Mucosa of rectum (tissue), 2 donors: ENCODE measurements around the gene FAM107B.

Experiments
- H3K27ac ChIP-seq, 2 donors: one replicate each; pipeline ENCODE4 v1.7.0; 2013; ENCODE audit warnings: inconsistent platforms in 2 of 2, low read depth in 2 of 2, low read length in 2 of 2
- H3K27me3 ChIP-seq, 2 donors: one replicate each; pipeline ENCODE4 v1.7.0; 2013; ENCODE audit warnings: low read length in 2 of 2; ENCODE audit not compliant: control insufficient read depth in 2 of 2, insufficient read depth in 2 of 2
- H3K36me3 ChIP-seq, 2 donors: one replicate each; pipeline ENCODE4 v1.7.0; 2013; ENCODE audit warnings: low read length in 2 of 2; ENCODE audit not compliant: control insufficient read depth in 2 of 2, insufficient read depth in 2 of 2
- H3K4me1 ChIP-seq, 2 donors: one replicate each; pipeline ENCODE4 v1.7.0; 2013; ENCODE audit warnings: low read length in 2 of 2, mild to moderate bottlenecking in 1 of 2; ENCODE audit not compliant: control insufficient read depth in 2 of 2, insufficient read depth in 2 of 2
- H3K4me3 ChIP-seq, 2 donors: one replicate each; pipeline ENCODE4 v1.7.0; 2013; ENCODE audit warnings: low read length in 2 of 2
- H3K9ac ChIP-seq, 2 donors: one replicate each; pipeline ENCODE4 v1.7.0; 2013; ENCODE audit warnings: low read length in 2 of 2, low read depth in 1 of 2, mild to moderate bottlenecking in 1 of 2
- H3K9me3 ChIP-seq, 2 donors: one replicate each; pipeline ENCODE4 v1.7.0; 2013; ENCODE audit warnings: low read length in 2 of 2; ENCODE audit not compliant: control insufficient read depth in 2 of 2
- donor health status: healthy.
- donor health status: Normal muscosa, but diverticular disease.

Gene FAM107B

GRCh38 chr10:14617852-14618251 lies 156.8 kb downstream of the FAM107B start:
- H3K4me1 ChIP-seq = no peaks in the 10 kb centered on the region
- no peak overlapping the region for H3K9ac ChIP-seq
- H3K27me3 ChIP-seq = no peaks in the 10 kb centered on the region
- no peaks in the 10 kb centered on the region for H3K9me3 ChIP-seq
- no peak overlapping the region for H3K4me3 ChIP-seq
- no peak overlapping the region for H3K27ac ChIP-seq
- no peaks in the 10 kb centered on the region for H3K36me3 ChIP-seq

- Histone ChIP-seq H3K4me3 (no peak overlapping the region), H3K9me3 (no peaks in the 10 kb centered on the region), H3K36me3 (no peaks in the 10 kb centered on the region), H3K4me1 (peaks cover 2 to 5% of the 10 kb centered on the region in 2 donors), H3K27me3 (no peaks in the 10 kb centered on the region), H3K27ac (no peak overlapping the region), H3K9ac (no peak overlapping the region)
These were observed 157.6 kb downstream of the FAM107B start for GRCh38 chr10:14616955-14617730.

DNA sequence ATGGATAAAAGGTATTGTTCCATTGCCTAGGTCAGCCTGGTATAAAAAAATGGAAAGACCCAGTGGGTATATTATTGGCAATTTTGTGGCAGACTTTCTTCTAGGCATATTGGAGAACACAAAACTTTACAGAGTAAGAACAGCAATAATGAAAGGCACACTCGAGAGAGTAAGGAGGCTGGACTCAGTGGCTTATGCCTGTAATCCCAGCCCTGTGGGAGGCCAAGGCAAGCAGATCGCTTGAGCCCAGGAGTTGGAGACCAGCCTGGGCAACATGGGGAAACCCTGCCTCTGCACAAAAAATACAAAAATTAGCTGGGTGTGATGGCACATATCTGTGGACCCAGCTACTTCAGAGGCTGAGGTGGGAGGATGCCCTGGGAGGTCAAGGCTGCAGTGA lies 158.2 kb downstream of the FAM107B start:
- H3K9me3 ChIP-seq = no peaks in the 10 kb centered on the region
- H3K9ac ChIP-seq = no peak overlapping the region
- no peak overlapping the region for H3K27ac ChIP-seq
- no peaks in the 10 kb centered on the region for H3K27me3 ChIP-seq
- H3K4me1 ChIP-seq = peaks cover 2 to 9% of the 10 kb centered on the region in 2 donors
- no peak overlapping the region for H3K4me3 ChIP-seq
- H3K36me3 ChIP-seq = no peaks in the 10 kb centered on the region

GRCh38 chr10:14613588-14613920 lies 161.1 kb downstream of the FAM107B start:
- no peaks in the 10 kb centered on the region for H3K27me3 ChIP-seq
- H3K9ac ChIP-seq = no peak overlapping the region
- H3K36me3 ChIP-seq = no peaks in the 10 kb centered on the region
- no peak overlapping the region for H3K4me3 ChIP-seq
- H3K4me1 ChIP-seq = peaks cover 2 to 10% of the 10 kb centered on the region in 2 donors
- no peaks in the 10 kb centered on the region for H3K9me3 ChIP-seq
- H3K27ac ChIP-seq = no peak overlapping the region

- H3K4me1 ChIP-seq = peaks cover 2 to 10% of the 10 kb centered on the region in 2 donors
- H3K9me3 ChIP-seq = no peaks in the 10 kb centered on the region
- no peak overlapping the region for H3K4me3 ChIP-seq
- H3K27ac ChIP-seq = no peak overlapping the region
- H3K36me3 ChIP-seq = no peaks in the 10 kb centered on the region
- H3K9ac ChIP-seq = no peak overlapping the region
- no peaks in the 10 kb centered on the region for H3K27me3 ChIP-seq
These were observed 161.7 kb downstream of the FAM107B start for GRCh38 chr10:14612873-14613587.

GRCh38 chr10:14611968-14612693 lies 162.6 kb downstream of the FAM107B start:
- H3K9ac ChIP-seq = no peak overlapping the region
- no peak overlapping the region for H3K4me3 ChIP-seq
- H3K27me3 ChIP-seq = no peaks in the 10 kb centered on the region
- H3K27ac ChIP-seq = peak overlapping the region in 1 of 2 donors; percentile 10
- H3K36me3 ChIP-seq = no peaks in the 10 kb centered on the region
- H3K4me1 ChIP-seq = peaks cover 2 to 10% of the 10 kb centered on the region in 2 donors
- H3K9me3 ChIP-seq = no peaks in the 10 kb centered on the region

DNA sequence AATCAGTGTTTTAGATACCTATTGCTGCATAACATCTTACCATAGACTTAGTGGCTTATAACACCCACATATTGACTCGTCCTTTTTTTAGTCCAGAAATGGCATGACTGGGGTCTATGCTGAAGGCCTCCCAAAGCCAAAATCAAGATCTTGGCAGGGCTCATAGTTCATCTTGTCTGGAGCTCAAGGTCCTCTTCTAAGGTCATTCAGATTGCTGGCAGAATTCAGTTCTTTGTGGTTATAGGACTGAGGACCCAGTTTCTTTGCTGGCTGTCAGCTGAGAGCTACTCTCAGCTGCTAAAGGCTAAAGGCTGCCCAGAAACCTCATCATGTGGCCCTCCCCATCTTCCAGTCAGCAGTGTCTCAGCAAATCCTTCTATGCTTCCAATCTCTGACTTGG lies 165.5 kb downstream of the FAM107B start:
- peaks cover 8 to 16% of the 10 kb centered on the region in 2 donors for H3K4me1 ChIP-seq
- no peak overlapping the region for H3K27ac ChIP-seq
- no peaks in the 10 kb centered on the region for H3K27me3 ChIP-seq
- H3K4me3 ChIP-seq = no peak overlapping the region
- H3K9ac ChIP-seq = no peak overlapping the region
- H3K9me3 ChIP-seq = no peaks in the 10 kb centered on the region
- no peaks in the 10 kb centered on the region for H3K36me3 ChIP-seq

- no peaks in the 10 kb centered on the region for H3K9me3 ChIP-seq
- H3K27ac ChIP-seq = no peak overlapping the region
- peaks cover 8 to 16% of the 10 kb centered on the region in 2 donors for H3K4me1 ChIP-seq
- H3K27me3 ChIP-seq = no peaks in the 10 kb centered on the region
- H3K4me3 ChIP-seq = no peak overlapping the region
- no peaks in the 10 kb centered on the region for H3K36me3 ChIP-seq
- no peak overlapping the region for H3K9ac ChIP-seq
These were observed 166.2 kb downstream of the FAM107B start for GRCh38 chr10:14608381-14609001.

DNA sequence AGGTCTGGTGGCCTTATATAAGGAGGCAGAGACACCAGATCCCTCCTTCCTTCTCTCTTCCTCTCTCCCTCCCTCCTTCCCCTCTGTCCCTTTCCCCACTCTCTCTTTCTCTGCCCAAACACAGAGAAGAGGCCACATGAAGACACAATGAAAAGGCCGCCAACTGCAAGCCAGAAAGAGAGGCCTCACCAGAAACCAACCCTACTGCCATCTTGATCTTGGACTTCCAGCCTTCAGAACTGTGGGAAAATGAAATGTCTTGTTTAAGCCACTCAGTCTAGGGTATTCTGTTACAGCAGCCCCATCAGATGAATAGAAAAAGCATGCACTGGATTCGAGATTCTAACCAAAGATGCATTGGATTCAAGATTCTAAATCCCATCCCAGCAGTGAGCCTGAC lies 168.1 kb downstream of the FAM107B start:
- Histone ChIP-seq H3K4me1 (peaks cover 8 to 11% of the 10 kb centered on the region in 2 donors), H3K27me3 (no peaks in the 10 kb centered on the region), H3K9ac (no peak overlapping the region), H3K9me3 (no peaks in the 10 kb centered on the region), H3K36me3 (no peaks in the 10 kb centered on the region), H3K4me3 (no peak overlapping the region), H3K27ac (no peak overlapping the region)
